IPS DF 6.9 (cell line): Measurements from ENCODE around the gene NENF.
"Not testable (repeated sequence)": the region's sequence is repeated elsewhere in the genome, so short reads cannot be mapped to it uniquely, and the experiment has no call there.

Experiments
- DNase-seq: peaks from one replicate; pipeline ENCODE4 v3.0.0-alpha.2; 2013; ENCODE audit warnings: low read depth, low spot score
- H3K27ac ChIP-seq: one replicate; pipeline ENCODE4 v1.5.1; 2013; ENCODE audit warnings: low read length, control low read depth
- H3K27me3 ChIP-seq: 2 replicates; pipeline ENCODE4 v1.6.1; 2013; ENCODE audit warnings: mild to moderate bottlenecking, low read length; ENCODE audit not compliant: control insufficient read depth, insufficient read depth
- H3K36me3 ChIP-seq: 2 replicates; pipeline ENCODE4 v1.6.1; 2013; ENCODE audit warnings: low read length; ENCODE audit not compliant: control insufficient read depth, insufficient read depth
- H3K4me1 ChIP-seq: 2 replicates; pipeline ENCODE4 v1.6.1; 2013; ENCODE audit warnings: low read length; ENCODE audit not compliant: control insufficient read depth, insufficient read depth
- H3K4me3 ChIP-seq: 2 replicates; pipeline ENCODE4 v1.5.1; 2013; ENCODE audit warnings: mild to moderate bottlenecking, low read length
- H3K9me3 ChIP-seq: 2 replicates; pipeline ENCODE4 v1.6.1; 2013; ENCODE audit warnings: low read length, inconsistent platforms; ENCODE audit not compliant: control insufficient read depth, insufficient read depth
- WGBS: extraction: QIAGEN DNeasy Blood & Tissue Kit; methylation state at CpG from one replicate; pipeline ENCODE4 v1.1.7; 2013; ENCODE audit warnings: mixed read lengths, missing lambda C conversion rate; ENCODE audit not compliant: insufficient read length, insufficient coverage; 5-methylcytosine and 5-hydroxymethylcytosine counted together

NENF gene

DNA sequence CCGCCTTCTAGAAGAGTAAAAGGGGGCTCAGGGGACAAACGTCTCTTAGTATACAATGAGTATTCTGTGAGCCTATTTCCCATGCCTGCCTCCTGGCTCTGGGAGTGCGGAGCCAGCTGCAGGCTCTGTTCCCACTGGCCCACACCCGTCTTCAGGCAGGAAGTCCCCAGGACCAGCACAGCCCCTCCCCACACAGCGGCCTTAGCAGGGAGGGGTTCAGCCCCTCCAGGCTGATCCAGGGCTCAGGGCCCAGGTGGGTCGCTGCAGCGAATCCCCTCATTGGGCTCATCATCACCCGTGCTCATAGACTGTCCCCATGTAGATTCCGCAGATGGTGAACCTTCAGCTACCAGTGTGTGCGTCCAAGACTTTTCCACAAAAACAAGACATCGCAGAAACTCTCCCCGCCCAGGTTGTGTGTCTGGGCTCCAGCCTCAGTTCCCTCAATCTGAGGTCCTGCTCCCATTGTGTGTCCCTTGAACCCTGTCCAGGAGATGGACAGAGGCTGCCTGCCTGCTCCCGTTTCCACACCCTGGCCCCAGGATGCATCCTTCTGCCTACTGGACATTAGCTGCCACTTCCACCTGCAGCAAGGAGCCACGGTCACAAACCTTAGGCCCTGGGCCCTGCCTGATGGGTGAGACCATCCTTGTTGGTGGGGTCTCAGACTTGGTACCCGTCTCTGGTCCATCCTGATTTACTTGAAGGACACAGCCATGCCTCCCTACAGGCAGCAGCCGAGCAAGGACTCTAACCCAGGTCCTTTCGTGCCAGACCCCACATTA, 39.4 kb downstream of the NENF start:
- no peaks in the 10 kb centered on the region; the same call in 1 of the 2 replicates for H3K27me3 ChIP-seq
- no peaks in the 10 kb centered on the region for H3K36me3 ChIP-seq
- H3K27ac ChIP-seq = no peak overlapping the region
- no peak for DNase-seq
- no peaks in the 10 kb centered on the region; the same call in 1 of the 2 replicates for H3K4me1 ChIP-seq
- WGBS = no CpG with 5 or more reads among the region's 17 CpGs
- no peak overlapping the region for H3K4me3 ChIP-seq
- H3K9me3 ChIP-seq = no peaks in the 10 kb centered on the region

DNA sequence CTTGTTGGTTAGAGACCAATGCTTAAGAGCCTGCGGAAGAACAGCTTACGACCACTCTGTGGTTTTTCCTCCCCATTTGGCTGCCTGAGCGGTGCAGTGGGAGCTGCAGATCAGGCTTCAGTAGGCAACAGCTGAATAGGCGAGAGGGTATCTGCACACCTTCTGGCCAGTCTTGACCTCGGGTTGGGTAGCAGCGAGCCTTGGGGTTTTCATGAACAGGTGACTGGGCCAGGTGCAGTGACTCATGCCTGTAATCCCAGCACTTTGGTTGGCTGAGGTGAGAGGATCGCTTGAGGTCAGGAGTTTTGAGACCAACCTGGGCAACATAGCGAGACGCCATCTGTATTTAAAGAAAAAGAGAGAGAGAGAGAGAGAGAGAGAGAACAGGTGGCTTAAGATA, 41.0 kb downstream of the NENF start:
- Histone ChIP-seq H3K4me1 (no peaks in the 10 kb centered on the region), H3K36me3 (no peaks in the 10 kb centered on the region), H3K4me3 (no peak overlapping the region), H3K27ac (no peak overlapping the region), H3K27me3 (no peaks in the 10 kb centered on the region; the same call in 1 of the 2 replicates), H3K9me3 (no peaks in the 10 kb centered on the region)
- DNase-seq = no peak
- WGBS = no CpG with 5 or more reads among the region's 9 CpGs

DNA sequence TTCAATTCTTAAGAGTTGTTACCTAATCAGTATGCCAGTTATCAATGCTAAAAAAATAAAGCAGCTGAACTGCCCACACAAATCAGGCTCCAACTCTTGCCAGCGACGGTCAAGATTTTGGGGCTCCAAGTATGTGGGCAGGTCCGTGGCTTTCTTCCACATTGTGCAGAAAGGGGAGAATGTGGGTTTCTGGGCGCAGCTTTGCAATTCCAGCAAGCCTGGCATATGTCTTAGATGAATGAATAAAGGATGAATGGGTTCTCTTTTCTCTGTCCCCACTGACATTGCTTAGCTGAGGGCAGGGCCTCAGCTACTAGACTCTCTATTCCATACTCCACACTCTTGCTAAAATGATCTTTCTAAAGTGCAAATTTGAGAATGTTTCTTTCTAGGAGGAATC, 42.4 kb downstream of the NENF start:
- no peak for DNase-seq
- H3K9me3 ChIP-seq = no peaks in the 10 kb centered on the region
- WGBS = no CpG with 5 or more reads among the region's 4 CpGs
- H3K27ac ChIP-seq = no peak overlapping the region
- 0 out of 2 replicates have a peak, but pooled peaks cover 2% of the 10 kb centered on the region for H3K4me1 ChIP-seq
- no peaks in the 10 kb centered on the region for H3K36me3 ChIP-seq
- H3K4me3 ChIP-seq = no peak overlapping the region
- H3K27me3 ChIP-seq = no peaks in the 10 kb centered on the region; the same call in 1 of the 2 replicates

DNA sequence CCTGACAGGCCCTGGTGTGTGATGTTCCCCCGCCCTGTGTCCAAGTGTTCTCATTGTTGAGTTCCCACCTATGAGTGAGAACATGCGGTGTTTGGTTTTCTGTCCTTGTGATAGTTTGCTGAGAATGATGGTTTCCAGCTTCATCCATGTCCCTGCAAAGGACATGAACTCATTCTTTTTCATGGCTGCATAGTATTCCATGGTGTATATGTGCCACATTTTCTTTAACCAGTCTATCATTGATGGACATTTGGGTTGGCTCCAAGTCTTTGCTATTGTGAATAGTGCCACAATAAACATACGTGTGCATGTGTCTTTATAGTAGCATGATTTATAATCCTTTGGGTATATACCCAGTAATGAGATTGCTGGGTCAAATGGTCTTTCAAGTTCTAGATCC, 43.1 kb downstream of the NENF start:
- H3K27me3 ChIP-seq, H3K4me3 ChIP-seq, H3K27ac ChIP-seq, H3K36me3 ChIP-seq, H3K4me1 ChIP-seq, DNase-seq, H3K9me3 ChIP-seq: not testable (repeated sequence)
- no CpG with 5 or more reads among the region's 3 CpGs for WGBS

DNA sequence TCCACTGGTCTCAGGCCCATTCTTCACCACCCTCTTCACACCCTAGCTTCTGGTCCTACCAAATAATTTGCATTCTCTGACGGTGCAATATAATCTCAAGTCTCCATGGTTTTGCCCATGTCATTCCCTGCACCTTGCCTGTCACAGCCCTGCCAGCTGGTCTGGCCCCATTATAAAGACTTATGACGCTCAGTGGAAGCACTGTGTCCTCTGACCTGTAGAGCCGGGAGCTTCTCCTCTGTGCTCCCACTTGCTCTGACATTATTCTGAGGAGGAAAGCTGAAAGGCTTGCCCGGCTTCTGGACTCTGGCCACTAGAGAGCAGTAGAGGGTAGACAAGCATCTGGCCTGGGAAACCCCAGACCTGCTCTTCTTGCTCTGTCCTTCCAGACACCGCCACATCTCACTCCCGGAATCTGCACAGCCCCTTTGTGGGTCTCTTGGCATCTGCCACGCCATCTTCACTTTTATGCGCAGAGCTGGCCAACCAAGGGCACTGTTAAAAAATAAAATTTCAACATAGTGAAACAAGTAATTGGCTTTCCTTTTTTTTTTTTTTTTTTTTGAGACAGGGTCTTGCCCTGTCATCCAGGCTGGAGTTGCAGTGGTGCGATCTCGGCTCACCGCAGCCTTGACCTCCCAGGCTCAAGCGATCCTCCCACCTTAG, 44.4 kb downstream of the NENF start:
- peak; percentile 86 for DNase-seq
- WGBS = no CpG with 5 or more reads among the region's 12 CpGs
- Histone ChIP-seq H3K4me1 (0 out of 2 replicates have a peak, but pooled peaks cover 2% of the 10 kb centered on the region), H3K36me3 (no peaks in the 10 kb centered on the region), H3K9me3 (no peaks in the 10 kb centered on the region), H3K4me3 (no peak overlapping the region), H3K27me3 (no peaks in the 10 kb centered on the region; the same call in 1 of the 2 replicates), H3K27ac (no peak overlapping the region)

DNA sequence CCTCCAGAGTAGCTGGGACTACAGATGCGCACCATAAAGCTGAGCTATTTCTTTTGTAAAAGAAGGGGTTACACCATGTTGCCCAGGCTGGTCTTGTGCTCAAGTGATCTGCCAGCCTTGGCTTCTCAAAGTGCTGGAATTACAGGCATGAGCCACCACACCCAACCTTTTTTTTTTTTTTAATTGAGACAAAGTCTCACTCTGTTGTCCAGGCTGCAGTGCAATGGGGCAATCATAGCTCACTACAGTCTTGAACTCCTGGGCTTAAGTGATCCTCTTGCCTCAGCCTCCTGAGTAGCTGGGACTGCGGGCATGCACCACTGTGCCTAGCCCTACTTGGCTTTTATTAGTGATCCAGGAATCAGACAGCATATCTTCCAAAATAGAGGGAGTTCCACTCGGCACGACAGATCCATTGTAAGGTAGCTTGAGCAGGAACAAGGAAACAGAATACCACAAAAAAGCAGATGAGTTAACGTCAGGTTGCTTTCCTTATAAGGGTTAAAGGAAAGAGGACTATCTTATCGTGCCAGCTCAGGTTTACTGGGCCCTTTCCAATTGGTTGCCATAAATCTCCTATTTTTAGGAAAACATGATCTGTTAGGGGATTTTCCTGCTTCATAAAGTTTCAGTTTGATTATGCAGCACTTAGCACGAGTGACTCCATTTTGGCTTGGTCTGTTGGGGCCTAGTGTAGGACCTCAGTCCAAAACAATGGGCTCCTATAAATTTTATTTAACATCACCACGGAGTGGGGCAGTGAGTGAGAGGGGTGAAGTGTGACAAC, 45.2 kb downstream of the NENF start:
- no CpG with 5 or more reads among the region's 8 CpGs for WGBS
- Histone ChIP-seq H3K36me3 (no peaks in the 10 kb centered on the region), H3K27me3 (no peaks in the 10 kb centered on the region), H3K9me3 (no peaks in the 10 kb centered on the region), H3K4me1 (0 out of 2 replicates have a peak, but pooled peaks cover 2% of the 10 kb centered on the region), H3K4me3 (no peak overlapping the region), H3K27ac (no peak overlapping the region)
- no peak for DNase-seq

DNA sequence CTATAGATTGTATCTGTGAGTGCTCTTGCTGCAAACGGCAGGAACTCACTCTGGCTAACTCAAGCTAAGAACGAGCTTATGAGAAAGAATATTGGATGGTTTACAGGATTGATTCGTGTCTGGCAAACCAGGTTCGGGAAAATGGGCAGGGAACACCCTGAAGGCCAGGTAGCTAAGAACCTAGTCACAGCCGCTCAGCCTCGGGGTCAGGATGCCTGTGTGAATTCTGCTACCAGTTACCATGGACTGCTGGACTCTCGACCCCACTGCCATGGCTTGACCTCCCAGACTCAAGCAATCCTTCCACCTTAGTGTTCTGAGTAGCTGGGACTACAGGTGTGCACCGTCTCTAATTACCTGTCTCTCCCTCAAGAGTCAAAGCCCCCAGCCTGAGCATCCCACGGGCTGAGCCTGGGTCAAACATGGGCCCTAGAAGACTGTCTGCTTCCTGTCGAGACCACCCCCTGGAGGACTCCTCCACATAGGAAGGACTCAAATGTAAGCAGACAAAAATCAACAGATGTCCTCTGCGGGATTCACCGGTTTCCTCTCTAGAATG, 45.8 kb downstream of the NENF start:
- Histone ChIP-seq H3K4me3 (no peak overlapping the region), H3K27ac (no peak overlapping the region), H3K27me3 (no peaks in the 10 kb centered on the region), H3K36me3 (no peaks in the 10 kb centered on the region), H3K9me3 (no peaks in the 10 kb centered on the region), H3K4me1 (0 out of 2 replicates have a peak, but pooled peaks cover 2% of the 10 kb centered on the region)
- no peak for DNase-seq
- no CpG with 5 or more reads among the region's 12 CpGs for WGBS

DNA sequence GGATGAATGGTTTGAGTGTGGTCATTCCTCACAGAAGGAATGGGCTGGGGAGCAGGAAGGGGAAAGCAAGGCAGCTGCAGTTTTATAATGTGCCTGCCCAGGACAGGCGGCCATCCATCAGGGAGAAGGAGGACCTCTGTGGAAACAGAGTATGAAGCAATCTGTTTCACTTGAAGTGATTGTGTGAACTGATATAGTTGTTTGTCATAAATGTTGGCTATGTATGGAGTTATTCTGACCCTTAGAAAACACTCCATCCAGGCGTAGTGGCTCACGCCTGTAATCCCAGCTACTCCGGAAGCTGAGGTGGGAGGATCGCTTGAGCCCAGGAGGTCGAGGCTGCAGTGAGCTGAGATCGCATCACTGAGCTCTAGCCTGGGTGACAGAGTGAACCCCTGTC, 46.5 kb downstream of the NENF start:
- DNase-seq = no peak
- Histone ChIP-seq H3K4me3 (no peak overlapping the region), H3K36me3 (no peaks in the 10 kb centered on the region), H3K27ac (no peak overlapping the region), H3K9me3 (no peaks in the 10 kb centered on the region), H3K4me1 (0 out of 2 replicates have a peak, but pooled peaks cover 2% of the 10 kb centered on the region), H3K27me3 (no peaks in the 10 kb centered on the region)
- no CpG with 5 or more reads among the region's 7 CpGs for WGBS

DNA sequence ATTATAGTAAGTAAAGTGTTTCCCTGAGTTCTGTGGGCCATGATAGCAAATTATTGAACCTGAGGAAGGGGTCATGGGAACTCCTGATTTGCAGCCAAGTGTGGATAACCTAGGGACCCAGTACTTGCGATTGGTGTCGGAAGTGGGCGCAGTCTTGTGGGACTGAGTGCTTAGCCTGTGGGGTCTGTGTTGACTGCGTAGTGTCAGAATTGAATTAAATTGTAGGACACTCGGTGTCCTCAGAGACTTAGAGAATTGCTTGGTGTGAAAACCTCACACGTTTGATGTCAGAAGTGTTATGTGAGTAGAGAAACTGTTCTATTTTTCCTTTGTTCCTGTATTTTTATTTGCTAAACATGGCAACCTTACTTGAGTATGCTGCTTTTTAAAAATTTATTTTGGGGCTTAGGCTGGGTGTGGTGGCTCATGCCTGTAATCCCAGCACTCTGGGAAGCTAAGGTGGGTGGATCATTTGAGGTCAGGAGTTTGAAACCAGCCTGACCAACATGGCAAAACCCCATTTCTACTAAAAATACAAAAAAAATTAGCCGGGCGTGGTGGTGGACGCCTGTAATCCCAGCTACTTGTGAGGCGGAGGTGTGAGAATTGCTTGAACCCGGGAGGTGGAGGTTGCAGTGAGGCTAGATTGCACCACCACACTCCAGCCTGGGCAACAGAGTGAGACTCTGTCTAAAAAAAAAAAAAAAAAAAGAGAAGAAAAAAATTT, 48.2 kb downstream of the NENF start:
- H3K27me3 ChIP-seq, DNase-seq, H3K27ac ChIP-seq, H3K4me3 ChIP-seq, H3K4me1 ChIP-seq, H3K36me3 ChIP-seq, H3K9me3 ChIP-seq: not testable (repeated sequence)
- no CpG with 5 or more reads among the region's 11 CpGs for WGBS

DNA sequence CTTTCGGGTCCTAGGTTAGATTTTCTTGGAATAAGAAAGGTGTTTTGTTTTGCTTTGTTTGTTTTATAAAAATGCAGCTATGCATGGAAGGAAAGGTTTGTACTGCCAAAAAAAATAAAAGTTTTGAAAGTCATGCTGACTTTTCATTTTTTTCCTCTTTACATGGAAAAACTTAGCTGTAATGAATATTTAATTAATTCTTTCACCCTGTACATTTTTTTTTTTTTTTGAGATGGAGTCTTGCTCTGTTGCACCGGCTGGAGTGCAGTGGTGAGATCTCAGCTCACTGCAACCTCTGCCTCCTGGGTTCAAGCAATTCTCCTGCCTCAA, 48.7 kb downstream of the NENF start:
- no peak for DNase-seq
- peaks cover 3% of the 10 kb centered on the region; the same call in 1 of the 2 replicates for H3K4me1 ChIP-seq
- no peak overlapping the region for H3K27ac ChIP-seq
- H3K27me3 ChIP-seq = no peaks in the 10 kb centered on the region
- WGBS = no CpG with 5 or more reads among the region's 2 CpGs
- H3K9me3 ChIP-seq = no peaks in the 10 kb centered on the region
- H3K4me3 ChIP-seq = no peak overlapping the region
- no peaks in the 10 kb centered on the region for H3K36me3 ChIP-seq
